Uterus (tissue), 4 donors: ENCODE results near the gene KCNMA1. TPM values are rescaled to one million over a fixed set of nuclear protein-coding genes. Genes with fewer than 3 reads are reported as not detected.
"Not testable (repeated sequence)": the region's sequence is repeated elsewhere in the genome, so short reads cannot be mapped to it uniquely, and the experiment has no call there.

Source experiments
- DNase-seq, 2 donors: peaks; one replicate each; pipeline ENCODE4 v3.0.0-alpha.2; 2019 to 2020
- H3K27ac ChIP-seq, 2 donors: fragments of 200-600 bp; sonication (generic); 1 replicate in 1 of 2; 2 replicates in 1 of 2; pipeline ENCODE4 v1.5.1; 2016 to 2018
- H3K27me3 ChIP-seq, 2 donors: fragments of 200-600 bp; sonication (generic); one replicate each; pipeline ENCODE4 v1.5.1; 2018 to 2019; ENCODE audit warnings: control low read depth in 1 of 2
- H3K36me3 ChIP-seq, 2 donors: fragments of 200-600 bp; sonication (generic); one replicate each; pipeline ENCODE4 v1.5.1; 2019; ENCODE audit warnings: control low read depth in 1 of 2
- H3K4me1 ChIP-seq, 2 donors: fragments of 200-600 bp; sonication (generic); one replicate each; pipeline ENCODE4 v1.5.1; 2018 to 2019; ENCODE audit warnings: control low read depth in 1 of 2
- H3K4me3 ChIP-seq, 2 donors: fragments of 200-600 bp; sonication (generic); 1 replicate in 1 of 2; 2 replicates in 1 of 2; pipeline ENCODE4 v1.5.1; 2018 to 2019; ENCODE audit warnings: mild to moderate bottlenecking in 1 of 2
- H3K9me3 ChIP-seq, 2 donors: fragments of 200-600 bp; sonication (generic); one replicate each; pipeline ENCODE4 v1.5.1; 2019; ENCODE audit warnings: control low read depth in 1 of 2
- CTCF ChIP-seq, 4 experiments: fragments of 200-600 bp in 2 of 4; fragments of 450-650 bp in 2 of 4; sonication (generic) in 2 of 4; IDR thresholded peaks; one replicate each; pipeline ENCODE4 v1.5.1; 2016 to 2019; ENCODE audit warnings: antibody characterized with exemption in 4 of 4, mild to moderate bottlenecking in 2 of 4, moderate library complexity in 1 of 4
- POLR2A ChIP-seq, 2 donors: fragments of 450-650 bp; IDR thresholded peaks; one replicate each; pipeline ENCODE4 v1.6.1; 2016; ENCODE audit warnings: antibody characterized with exemption in 2 of 2, mild to moderate bottlenecking in 1 of 2, moderate library complexity in 1 of 2
- intact Hi-C: fragments of 100-400 bp; cut with DNase I; formaldehyde crosslinking; loops from one replicate; pipeline ENCODE4 v1.15.1; 2023; ENCODE audit warnings: low total_unique reads
- total RNA-seq, 4 donors: library from RNA; depleted of rRNA in 3 of 4; stranded (reverse); fragments of >200 nt in 3 of 4; gene quantifications; one replicate each; pipeline versions ENCODE4 v1.1.0 to v1.2.4, GENCODE V29; 2014 to 2023
- donor health status: DM: yes; HTN: yes; CAD: no.

Gene KCNMA1
- total RNA-seq, 4 donors from 2014 or later, result 86.2 to 236 (median 164) TPM

- DNase-seq, result no peak
- H3K36me3 ChIP-seq, result no peaks in the 10 kb centered on the region
- H3K4me1 ChIP-seq, result no peaks in the 10 kb centered on the region
- H3K9me3 ChIP-seq, result no peaks in the 10 kb centered on the region
- intact Hi-C loops, result no loop called here
- H3K27me3 ChIP-seq, result no peaks in the 10 kb centered on the region
- H3K4me3 ChIP-seq, result no peak overlapping the region
- TF ChIP-seq POLR2A (IDR thresholded peaks at IDR 0.05), result no peak
- TF ChIP-seq CTCF (IDR thresholded peaks at IDR 0.05), result no peak
- H3K27ac ChIP-seq, result no peak overlapping the region
Measured at GRCh38 chr10:77576444-77577032, 61.1 kb downstream of the KCNMA1 start.

GRCh38 chr10:77576007-77576367 lies 61.6 kb downstream of the KCNMA1 start:
- Histone ChIP-seq H3K27ac (peak overlapping the region in 1 of 2 donors; percentile 27), H3K9me3 (no peaks in the 10 kb centered on the region), H3K4me1 (no peaks in the 10 kb centered on the region), H3K4me3 (no peak overlapping the region), H3K27me3 (no peaks in the 10 kb centered on the region), H3K36me3 (no peaks in the 10 kb centered on the region)
- intact Hi-C loops, result no loop called here
- no peak for DNase-seq
- TF ChIP-seq CTCF (IDR thresholded peaks at IDR 0.05), result no peak
- no peak for TF ChIP-seq POLR2A (IDR thresholded peaks at IDR 0.05)

DNA sequence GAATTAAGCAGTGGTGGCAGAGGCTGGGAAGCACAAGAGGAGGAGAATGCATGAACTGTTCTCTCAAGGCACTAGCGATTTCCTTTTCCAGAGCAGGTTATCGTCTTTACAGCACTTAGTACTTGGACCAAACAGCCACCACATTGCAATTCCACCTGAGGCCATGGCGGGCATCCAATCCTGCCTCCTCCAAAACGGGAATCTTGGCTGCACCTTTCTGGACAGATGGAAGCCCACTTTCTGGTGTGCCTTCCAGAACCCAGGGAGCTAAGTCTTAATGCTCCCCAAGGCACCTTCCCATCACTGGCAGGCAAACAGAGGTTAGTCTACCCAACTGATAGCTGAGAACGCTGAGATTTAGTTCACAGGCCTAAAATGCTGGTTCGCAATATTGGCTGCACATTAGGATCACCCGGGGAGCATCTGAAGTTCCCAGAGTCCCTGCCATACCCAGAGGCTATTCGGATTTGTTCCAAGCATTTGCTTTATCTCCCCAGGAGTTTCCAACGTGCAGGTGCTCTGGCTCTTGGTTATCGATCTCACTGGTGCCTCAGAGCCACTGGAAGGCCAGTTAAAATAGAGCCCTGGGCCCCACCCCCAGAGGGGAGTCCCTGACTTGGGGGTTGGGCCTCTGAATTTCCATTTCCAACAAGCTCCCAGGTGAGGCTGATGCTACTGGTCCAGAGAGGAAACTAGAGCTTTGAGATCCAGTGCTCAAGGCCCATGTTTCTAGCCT lies 62.2 kb downstream of the KCNMA1 start:
- no peaks in the 10 kb centered on the region for H3K27me3 ChIP-seq
- TF ChIP-seq CTCF (IDR thresholded peaks at IDR 0.05), result no peak
- no peak for TF ChIP-seq POLR2A (IDR thresholded peaks at IDR 0.05)
- H3K36me3 ChIP-seq, result no peaks in the 10 kb centered on the region
- no peaks in the 10 kb centered on the region for H3K4me1 ChIP-seq
- intact Hi-C loops, result no loop called here
- H3K9me3 ChIP-seq, result no peaks in the 10 kb centered on the region
- DNase-seq, result no peak
- H3K27ac ChIP-seq, result peak overlapping the region in 1 of 2 donors; percentile 27
- no peak overlapping the region for H3K4me3 ChIP-seq

- intact Hi-C loops, result no loop called here
- Histone ChIP-seq H3K4me1 (no peaks in the 10 kb centered on the region), H3K27me3 (no peaks in the 10 kb centered on the region), H3K27ac (no peak overlapping the region), H3K4me3 (no peak overlapping the region), H3K9me3 (no peaks in the 10 kb centered on the region), H3K36me3 (no peaks in the 10 kb centered on the region)
- no peak for DNase-seq
- TF ChIP-seq CTCF (IDR thresholded peaks at IDR 0.05) (no peak), POLR2A (IDR thresholded peaks at IDR 0.05) (no peak)
Measured at GRCh38 chr10:77574438-77574837, 63.2 kb downstream of the KCNMA1 start.

DNA sequence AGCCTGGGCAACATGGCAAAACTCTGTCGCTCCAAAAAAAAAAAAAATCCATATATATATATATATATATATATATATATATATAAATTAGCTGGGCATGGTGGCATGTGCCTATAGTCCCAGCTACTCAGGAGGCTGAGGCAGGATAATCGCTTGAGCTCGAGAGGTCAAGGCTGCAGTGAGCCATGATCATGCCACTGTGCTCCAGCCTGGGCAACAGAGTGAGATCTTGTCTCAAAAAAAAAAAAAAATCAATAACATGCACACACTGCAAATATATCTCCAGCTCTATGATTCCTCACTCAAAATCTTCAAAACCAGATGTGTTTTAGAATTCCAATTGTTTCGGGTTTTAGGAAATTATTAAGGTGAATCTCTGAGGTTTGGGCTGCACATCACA lies 65.1 kb downstream of the KCNMA1 start:
- H3K4me3 ChIP-seq, H3K27me3 ChIP-seq, intact Hi-C loops, DNase-seq, H3K9me3 ChIP-seq, H3K36me3 ChIP-seq, H3K27ac ChIP-seq, H3K4me1 ChIP-seq: not testable (repeated sequence)
